GM23248 (cell line): ENCODE data around the gene EPHB6. TPM values are rescaled to one million over a fixed set of nuclear protein-coding genes. Genes with fewer than 3 reads are reported as not detected.

ENCODE experiments used
- DNase-seq: peaks from one replicate; pipeline ENCODE4 v3.0.0-alpha.2; 2015
- H2AFZ ChIP-seq: fragments of 200-600 bp; sonication (generic); 2 replicates; pipeline ENCODE4 v1.6.1; 2016; ENCODE audit warnings: antibody characterized with exemption
- H3F3A ChIP-seq: fragments of 200-600 bp; sonication (generic); 2 replicates; pipeline ENCODE4 v1.6.1; 2016; ENCODE audit warnings: mild to moderate bottlenecking, antibody characterized with exemption, mixed run types; ENCODE audit not compliant: insufficient read depth
- H3K27ac ChIP-seq: fragments of 200-600 bp; sonication (generic); 2 replicates; pipeline ENCODE4 v1.5.1; 2016; ENCODE audit warnings: mild to moderate bottlenecking
- H3K27me3 ChIP-seq: fragments of 200-600 bp; sonication (generic); replicated peaks from 2 replicates; pipeline ENCODE4 v1.6.1; 2016; ENCODE audit warnings: mild to moderate bottlenecking; ENCODE audit not compliant: insufficient read depth
- H3K36me3 ChIP-seq: fragments of 200-600 bp; sonication (generic); 2 replicates; pipeline ENCODE4 v1.6.1; 2016; ENCODE audit warnings: low read depth, mild to moderate bottlenecking
- H3K4me1 ChIP-seq: fragments of 200-600 bp; sonication (generic); 2 replicates; pipeline ENCODE4 v1.6.1; 2016; ENCODE audit warnings: mild to moderate bottlenecking; ENCODE audit not compliant: insufficient read depth
- H3K4me2 ChIP-seq: fragments of 200-600 bp; sonication (generic); one replicate; pipeline ENCODE4 v1.6.1; 2016; ENCODE audit warnings: mild to moderate bottlenecking; ENCODE audit not compliant: unreplicated experiment
- H3K4me3 ChIP-seq: fragments of 200-600 bp; sonication (generic); 2 replicates; pipeline ENCODE4 v1.5.1; 2016; ENCODE audit warnings: mild to moderate bottlenecking
- H3K79me2 ChIP-seq: fragments of 200-600 bp; sonication (generic); 2 replicates; pipeline ENCODE4 v1.6.1; 2016; ENCODE audit warnings: mild to moderate bottlenecking; ENCODE audit not compliant: insufficient read depth
- H3K9ac ChIP-seq: fragments of 200-600 bp; sonication (generic); 2 replicates; pipeline ENCODE4 v1.6.1; 2016; ENCODE audit warnings: mild to moderate bottlenecking
- H3K9me2 ChIP-seq: fragments of 200-600 bp; sonication (generic); 2 replicates; pipeline ENCODE4 v1.6.1; 2016; ENCODE audit warnings: mixed run types, mild to moderate bottlenecking, moderate library complexity; ENCODE audit not compliant: insufficient read depth
- H3K9me3 ChIP-seq: fragments of 200-600 bp; sonication (generic); one replicate; pipeline ENCODE4 v1.6.1; 2017; ENCODE audit warnings: low read depth
- H4K20me1 ChIP-seq: fragments of 200-600 bp; sonication (generic); 2 replicates; pipeline ENCODE4 v1.6.0; 2016; ENCODE audit not compliant: insufficient read depth
- EZH2 ChIP-seq: fragments of 200-600 bp; sonication (generic); IDR thresholded peaks from 2 replicates; pipeline ENCODE4 v1.6.1; 2018; ENCODE audit warnings: antibody characterized with exemption, mild to moderate bottlenecking; ENCODE audit not compliant: insufficient read depth, poor library complexity, severe bottlenecking
- EZH2phosphoT487 ChIP-seq: fragments of 200-600 bp; sonication (generic); IDR thresholded peaks from 2 replicates; pipeline ENCODE4 v1.6.1; 2018; ENCODE audit warnings: antibody characterized with exemption, moderate library complexity, mild to moderate bottlenecking, low read depth; ENCODE audit not compliant: insufficient read depth
- WGBS, 2 experiments: methylation state at CpG; one replicate each; pipeline ENCODE4 v1.1.6; 2015 to 2017; ENCODE audit warnings: low lambda C conversion rate in 2 of 2, low coverage in 1 of 2; ENCODE audit errors: missing lambda C conversion rate in 2 of 2; 5-methylcytosine and 5-hydroxymethylcytosine counted together
- in situ Hi-C: fragments of 300-500 bp; cut with MboI; formaldehyde crosslinking; loops from 2 replicates; pipeline ENCODE4 v1.15.0; 2020
- polyA plus RNA-seq: library from polyadenylated mRNA; unstranded; fragments of >200 nt; fragmentation: Nextera tagmentation; extraction: Ambion mirVana; gene quantifications from 2 replicates; pipeline ENCODE4 v1.2.1, GENCODE V29; 2016
- total RNA-seq: library from RNA; depleted of rRNA; stranded (reverse); fragments of >200 nt; shearing (Covaris generic); gene quantifications from 2 replicates; pipeline ENCODE4 v1.2.3, GENCODE V29; 2014

EPHB6 gene
- total and polyA plus RNA-seq, 2 experiments from 2014 or later: 0.11 to 1.2 TPM

DNA sequence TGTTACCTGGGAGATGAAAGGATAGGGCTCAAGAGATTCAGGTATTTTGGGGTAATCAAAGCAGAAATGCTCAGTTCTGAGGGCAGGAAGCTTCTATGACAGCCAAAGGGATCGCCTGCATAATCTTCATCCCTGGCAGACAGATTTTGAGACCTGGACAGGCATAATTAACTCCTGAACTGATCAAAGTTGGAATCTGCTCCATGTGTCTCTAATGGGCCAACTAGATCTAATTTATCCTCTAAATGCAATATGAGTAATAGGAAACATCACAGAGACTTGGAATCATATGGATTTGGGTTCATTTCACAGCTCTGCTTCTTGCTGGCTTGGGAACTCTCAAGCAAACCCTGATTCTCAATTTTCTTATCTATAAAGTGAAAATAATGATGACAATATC is 41.2 kb upstream of the EPHB6 start:
- Histone ChIP-seq H3K9ac (no peak overlapping the region), H3F3A (peaks cover 5% of the 10 kb centered on the region; the same call in 1 of the 2 replicates), H3K27ac (no peak overlapping the region), H3K4me2 (no peak overlapping the region), H3K4me1 (peaks cover 9% of the 10 kb centered on the region), H3K27me3 (peaks cover 38% of the 10 kb centered on the region), H3K9me3 (no peaks in the 10 kb centered on the region), H3K4me3 (no peak overlapping the region), H3K9me2 (no peaks in the 10 kb centered on the region), H3K79me2 (no peaks in the 10 kb centered on the region), H2AFZ (no peak overlapping the region), H3K36me3 (no peaks in the 10 kb centered on the region), H4K20me1 (no peaks in the 10 kb centered on the region)
- in situ Hi-C loops: no loop called here
- TF ChIP-seq EZH2phosphoT487 (no peak), EZH2 (no peak)
- WGBS, 2 experiments: 29 to 43% methylated on average over 1 of the region's 1 CpG
- DNase-seq: no peak

DNA sequence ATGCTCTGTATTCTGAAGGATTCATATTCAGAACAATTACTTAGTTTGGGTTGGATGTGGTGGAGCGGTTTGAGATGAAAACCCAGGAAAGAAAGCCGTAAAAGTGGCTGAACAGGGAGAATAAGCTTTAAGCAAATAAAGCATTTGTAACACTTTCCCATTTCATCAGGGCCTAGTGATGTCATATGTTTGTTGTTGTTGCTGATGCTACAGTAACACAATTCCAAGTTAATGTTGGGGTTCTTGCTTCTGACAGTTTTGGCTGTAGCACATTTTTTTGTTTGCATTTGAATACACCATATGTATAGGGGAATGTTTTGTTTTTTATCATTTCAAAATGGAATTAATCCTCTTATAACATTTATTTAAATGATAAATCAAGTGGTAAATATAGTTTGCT is 40.4 kb upstream of the EPHB6 start:
- Histone ChIP-seq H3K9ac (no peak overlapping the region), H3K9me2 (no peaks in the 10 kb centered on the region), H3F3A (peaks cover 5% of the 10 kb centered on the region; the same call in 1 of the 2 replicates), H3K27ac (no peak overlapping the region), H3K9me3 (no peaks in the 10 kb centered on the region), H3K36me3 (no peaks in the 10 kb centered on the region), H3K79me2 (no peaks in the 10 kb centered on the region), H3K27me3 (peaks cover 46% of the 10 kb centered on the region), H3K4me2 (no peak overlapping the region), H2AFZ (no peak overlapping the region), H3K4me3 (no peak overlapping the region), H3K4me1 (peaks cover 9% of the 10 kb centered on the region), H4K20me1 (no peaks in the 10 kb centered on the region)
- 49 to 64% methylated on average over 2 of the region's 2 CpGs for WGBS, 2 experiments
- TF ChIP-seq EZH2phosphoT487: no peak
- in situ Hi-C loops: no loop called here
- DNase-seq: no peak

DNA sequence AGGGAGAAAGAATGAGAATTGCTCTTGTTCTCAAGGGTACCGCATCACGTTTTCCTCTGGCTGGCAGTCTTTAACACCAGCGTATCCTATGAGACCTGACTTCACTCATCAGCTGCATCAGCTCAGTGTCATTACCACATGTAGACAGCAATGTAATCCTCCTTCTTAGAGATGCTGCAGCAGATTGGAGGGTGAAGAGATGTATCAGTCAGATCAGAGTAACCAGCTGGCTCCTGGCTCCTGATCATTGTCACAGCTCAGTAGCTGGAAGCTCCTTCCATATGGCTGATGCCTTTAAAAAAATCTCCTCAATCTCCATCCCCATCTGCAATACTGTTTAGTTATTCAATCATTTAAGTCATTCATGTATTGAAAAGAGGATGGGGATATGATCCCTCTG is 39.7 kb upstream of the EPHB6 start:
- WGBS, 2 experiments: 13 to 30% methylated on average over 3 of the region's 3 CpGs
- peaks cover 5% of the 10 kb centered on the region; the same call in 1 of the 2 replicates for H3F3A ChIP-seq
- peaks cover 9% of the 10 kb centered on the region for H3K4me1 ChIP-seq
- H4K20me1 ChIP-seq: no peaks in the 10 kb centered on the region
- H3K4me2 ChIP-seq: no peak overlapping the region
- H3K9ac ChIP-seq: no peak overlapping the region
- H3K79me2 ChIP-seq: no peaks in the 10 kb centered on the region
- no peak overlapping the region for H2AFZ ChIP-seq
- peaks cover 47% of the 10 kb centered on the region for H3K27me3 ChIP-seq
- H3K9me2 ChIP-seq: no peaks in the 10 kb centered on the region
- TF ChIP-seq EZH2phosphoT487 (no peak), EZH2 (no peak)
- H3K27ac ChIP-seq: no peak overlapping the region
- DNase-seq: no peak
- no peaks in the 10 kb centered on the region for H3K36me3 ChIP-seq
- in situ Hi-C loops: no loop called here
- H3K4me3 ChIP-seq: no peak overlapping the region
- no peaks in the 10 kb centered on the region for H3K9me3 ChIP-seq

DNA sequence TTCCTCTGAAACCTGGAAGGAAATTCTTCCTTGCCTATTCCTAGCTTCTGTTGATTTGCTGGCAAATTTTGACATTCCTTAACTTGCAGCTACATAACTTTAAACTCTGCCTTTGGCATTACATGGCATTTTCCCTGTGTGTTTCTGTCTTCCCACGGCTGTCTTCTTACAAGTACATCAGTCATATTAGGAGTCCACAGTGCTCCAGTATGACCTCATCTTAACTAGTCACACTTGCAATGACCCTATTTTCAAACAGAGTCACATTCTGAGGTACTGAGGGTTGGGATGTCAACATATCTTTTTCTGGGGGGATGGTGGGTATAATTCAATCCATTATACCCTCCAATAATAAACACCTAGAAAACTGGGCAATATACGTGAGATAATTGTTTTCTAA is 37.4 kb upstream of the EPHB6 start:
- Histone ChIP-seq H3K4me1 (peaks cover 7% of the 10 kb centered on the region), H3K9me2 (no peaks in the 10 kb centered on the region), H3K9me3 (no peaks in the 10 kb centered on the region), H3F3A (peaks cover 5% of the 10 kb centered on the region; the same call in 1 of the 2 replicates), H4K20me1 (no peaks in the 10 kb centered on the region), H2AFZ (no peak overlapping the region), H3K27ac (no peak overlapping the region), H3K4me2 (no peak overlapping the region), H3K36me3 (no peaks in the 10 kb centered on the region), H3K27me3 (peaks cover 58% of the 10 kb centered on the region), H3K9ac (no peak overlapping the region), H3K4me3 (no peak overlapping the region), H3K79me2 (no peaks in the 10 kb centered on the region)
- no peak for TF ChIP-seq EZH2
- no peak for TF ChIP-seq EZH2phosphoT487
- no peak for DNase-seq
- in situ Hi-C loops: no loop called here
- 19 to 26% methylated on average over 2 of the region's 2 CpGs for WGBS, 2 experiments

DNA sequence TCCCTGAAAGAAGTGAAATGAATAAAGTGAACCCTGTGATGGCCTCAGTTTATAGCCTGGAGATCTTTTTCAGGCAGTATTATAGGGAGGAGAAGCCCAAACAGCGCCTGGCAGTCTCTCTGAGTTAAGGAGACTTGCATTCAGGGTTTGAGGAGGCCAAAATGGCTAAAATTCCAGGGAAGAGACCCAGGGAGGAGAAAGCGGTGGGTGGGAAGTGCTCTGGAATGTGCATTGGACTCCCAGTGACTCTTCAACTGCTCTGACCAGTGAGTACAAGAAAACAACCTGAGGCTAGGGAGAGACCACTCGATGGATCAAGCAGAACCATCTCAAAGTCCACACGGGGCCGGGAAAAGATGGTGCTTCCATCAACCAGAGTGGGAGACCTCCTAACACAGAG is 35.3 kb upstream of the EPHB6 start:
- H3K4me1 ChIP-seq: no peaks in the 10 kb centered on the region
- no peaks in the 10 kb centered on the region for H3K9me3 ChIP-seq
- no peak for TF ChIP-seq EZH2
- TF ChIP-seq EZH2phosphoT487: no peak
- H3F3A ChIP-seq: no peaks in the 10 kb centered on the region
- no peak overlapping the region for H2AFZ ChIP-seq
- no peaks in the 10 kb centered on the region for H3K9me2 ChIP-seq
- H3K4me3 ChIP-seq: no peak overlapping the region
- H3K79me2 ChIP-seq: no peaks in the 10 kb centered on the region
- WGBS, 2 experiments: 41 to 48% methylated on average over 5 of the region's 5 CpGs
- DNase-seq: no peak
- no peak overlapping the region for H3K9ac ChIP-seq
- in situ Hi-C loops: no loop called here
- no peaks in the 10 kb centered on the region for H3K36me3 ChIP-seq
- H3K27ac ChIP-seq: no peak overlapping the region
- peaks cover 54% of the 10 kb centered on the region for H3K27me3 ChIP-seq
- H3K4me2 ChIP-seq: no peak overlapping the region
- no peaks in the 10 kb centered on the region for H4K20me1 ChIP-seq
